Activated T-cell treated with anti-CD3 and anti-CD28 coated beads, Interleukin-2, amount 50 U/mL, for 24 hours (primary cell): ENCODE results near the gene R3HDM2.
A peak's percentile ranks its signal among the peaks of the same experiment; 100 is the strongest.

ENCODE experiments used
- DNase-seq: peaks from one replicate; pipeline ENCODE4 v3.0.0-alpha.2; 2020
- H3K27ac Mint-ChIP-seq: 2 replicates; pipeline ENCODE4 v1.8.0; 2020; ENCODE audit warnings: mild to moderate bottlenecking, mixed read lengths
- H3K27me3 Mint-ChIP-seq: 2 replicates; pipeline ENCODE4 v1.8.0; 2020; ENCODE audit warnings: mixed read lengths
- H3K36me3 Mint-ChIP-seq: 2 replicates; pipeline ENCODE4 v1.8.0; 2020; ENCODE audit warnings: low read depth, mixed read lengths
- H3K4me1 Mint-ChIP-seq: 2 replicates; pipeline ENCODE4 v1.8.0; 2020; ENCODE audit warnings: low read depth, mixed read lengths
- H3K4me3 Mint-ChIP-seq: 2 replicates; pipeline ENCODE4 v1.8.0; 2020; ENCODE audit warnings: mild to moderate bottlenecking, moderate library complexity, mixed read lengths
- H3K9me3 Mint-ChIP-seq: 2 replicates; pipeline ENCODE4 v1.8.0; 2020; ENCODE audit warnings: mixed read lengths

R3HDM2 gene

DNA sequence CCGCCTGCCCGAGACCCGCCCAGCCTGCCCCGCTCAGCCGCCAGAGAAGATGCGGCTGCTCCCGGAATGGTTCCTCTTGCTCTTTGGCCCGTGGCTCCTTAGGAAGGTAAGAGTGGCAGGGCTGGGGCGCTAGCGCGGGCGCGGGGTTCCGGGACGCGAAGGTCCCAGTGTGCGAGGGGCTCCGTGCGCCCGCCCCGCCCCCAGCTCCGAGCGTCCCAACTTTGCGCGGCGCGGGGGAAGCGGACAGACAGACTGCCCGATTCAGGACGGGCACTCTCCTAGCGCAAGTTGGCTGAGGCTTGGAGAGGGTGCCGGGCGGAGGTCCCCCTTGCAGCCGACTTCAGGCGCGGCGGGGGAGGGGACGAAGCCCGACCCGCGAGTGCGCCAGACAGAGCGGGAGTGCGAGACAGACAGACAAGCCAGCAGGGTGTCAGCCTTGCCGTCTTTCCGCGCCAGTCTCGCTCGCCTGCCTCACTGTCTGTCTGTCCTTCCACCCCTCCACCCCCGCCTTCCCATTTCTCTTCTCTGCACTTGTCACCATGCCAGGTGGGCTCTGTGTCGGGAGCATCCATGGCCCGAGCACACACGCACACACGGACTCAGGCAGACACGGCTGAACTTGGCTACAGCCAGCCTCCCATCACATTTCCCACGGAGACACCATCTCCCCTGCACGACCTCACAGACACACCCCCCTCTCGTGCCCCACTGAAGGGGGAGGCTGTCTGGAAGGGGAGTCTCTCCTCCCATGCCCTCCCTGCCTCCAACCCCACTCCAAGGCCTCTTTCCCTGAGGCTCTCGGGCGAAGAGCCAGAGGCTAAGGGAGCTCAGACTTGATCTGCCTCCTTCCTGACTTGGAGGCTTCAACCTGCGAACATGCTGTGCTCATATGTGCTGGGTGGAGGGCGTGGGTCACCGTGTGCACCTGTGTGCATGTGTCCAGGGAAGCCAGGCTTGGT lies 213.6 kb downstream of the R3HDM2 start:
- H3K4me1 Mint-ChIP-seq = peaks cover 46% of the 10 kb centered on the region
- H3K9me3 Mint-ChIP-seq = no peaks in the 10 kb centered on the region
- H3K27ac Mint-ChIP-seq = peak overlapping the region; percentile 48
- H3K36me3 Mint-ChIP-seq = no peaks in the 10 kb centered on the region
- H3K4me3 Mint-ChIP-seq = peak overlapping the region; percentile 73
- peaks cover 81% of the 10 kb centered on the region for H3K27me3 Mint-ChIP-seq
- peak; percentile 58 for DNase-seq

DNA sequence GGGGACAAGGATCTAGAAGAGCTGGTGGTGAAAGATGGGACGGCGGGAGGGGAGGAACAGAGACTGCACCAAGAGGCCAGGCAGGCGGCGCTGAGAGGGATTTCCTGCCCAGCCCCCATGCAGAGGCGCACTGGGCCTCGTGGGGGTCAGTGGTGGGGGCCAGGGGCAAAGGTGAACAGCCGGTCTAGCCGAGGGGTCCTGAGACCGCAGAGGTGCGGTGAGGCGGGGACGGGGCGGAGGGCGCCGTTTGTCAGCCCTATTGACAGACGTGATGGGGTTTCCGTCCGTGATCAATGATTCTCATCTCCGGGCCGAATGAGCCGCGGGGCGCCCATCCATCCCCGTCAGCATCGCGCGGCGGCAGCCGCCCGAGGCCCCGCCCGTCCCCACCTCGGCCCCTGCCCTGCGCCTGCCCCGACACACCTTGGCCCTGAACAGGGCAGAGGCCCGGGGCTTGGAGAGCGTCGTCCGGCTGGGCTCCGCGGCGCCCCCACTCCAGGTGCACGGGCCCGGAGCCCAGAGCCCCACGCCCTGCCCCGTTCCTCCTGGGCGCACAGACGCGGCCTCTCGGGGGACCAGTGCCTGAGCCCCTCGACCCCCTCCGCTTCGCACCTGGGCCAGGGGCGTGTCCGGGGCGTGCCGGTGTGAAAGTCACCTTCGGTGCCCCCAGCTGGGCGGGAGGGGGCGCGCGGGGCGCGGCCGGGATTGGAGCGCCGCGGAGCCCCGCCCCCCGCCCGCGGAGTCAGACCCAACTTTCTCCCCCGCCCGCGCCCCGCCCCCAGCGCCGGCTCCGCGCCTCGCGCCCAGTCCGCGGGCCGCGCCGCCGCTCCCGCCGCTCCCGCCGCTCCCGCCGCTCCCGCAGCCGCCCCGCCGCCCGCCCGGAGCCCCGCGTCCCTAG lies 214.6 kb downstream of the R3HDM2 start, which contains the start of gene NXPH4:
TSS of gene NXPH4 (plus strand) at position 781 of the 898 bp plus-strand sequence. CDS start 176 bp downstream, outside the sequence.
- H3K9me3 Mint-ChIP-seq = no peaks in the 10 kb centered on the region
- DNase-seq = peak; percentile 73
- H3K27ac Mint-ChIP-seq = peak within 1 kb of the TSS; percentile 48
- peaks cover 40% of the 10 kb centered on the region for H3K4me1 Mint-ChIP-seq
- H3K27me3 Mint-ChIP-seq = peaks cover 71% of the 10 kb centered on the region
- no peaks in the 10 kb centered on the region for H3K36me3 Mint-ChIP-seq
- peak within 1 kb of the TSS; percentile 73 for H3K4me3 Mint-ChIP-seq

DNA sequence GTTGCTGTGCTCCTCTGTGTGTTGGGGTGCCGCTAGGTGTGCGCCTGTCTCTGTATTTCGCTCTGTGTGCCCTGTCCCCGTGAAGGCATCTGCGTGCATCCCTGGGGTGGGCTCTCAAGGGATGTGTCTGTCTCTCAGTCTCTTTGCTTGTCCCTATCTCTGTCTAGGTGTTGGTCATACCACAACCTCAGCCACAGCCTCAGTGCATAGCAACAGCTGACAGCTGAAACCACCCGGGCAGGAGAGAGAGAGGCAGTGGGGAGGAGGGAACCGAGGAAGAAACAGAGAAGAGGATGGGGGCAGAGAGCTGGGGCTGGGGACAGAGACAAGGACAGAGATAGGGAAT lies 215.2 kb downstream of the R3HDM2 start:
- no peak overlapping the region for H3K27ac Mint-ChIP-seq
- H3K4me3 Mint-ChIP-seq = peak overlapping the region; percentile 26
- no peaks in the 10 kb centered on the region for H3K9me3 Mint-ChIP-seq
- no peaks in the 10 kb centered on the region for H3K36me3 Mint-ChIP-seq
- peak; percentile 55 for DNase-seq
- H3K4me1 Mint-ChIP-seq = peaks cover 34% of the 10 kb centered on the region
- H3K27me3 Mint-ChIP-seq = peaks cover 65% of the 10 kb centered on the region

DNA sequence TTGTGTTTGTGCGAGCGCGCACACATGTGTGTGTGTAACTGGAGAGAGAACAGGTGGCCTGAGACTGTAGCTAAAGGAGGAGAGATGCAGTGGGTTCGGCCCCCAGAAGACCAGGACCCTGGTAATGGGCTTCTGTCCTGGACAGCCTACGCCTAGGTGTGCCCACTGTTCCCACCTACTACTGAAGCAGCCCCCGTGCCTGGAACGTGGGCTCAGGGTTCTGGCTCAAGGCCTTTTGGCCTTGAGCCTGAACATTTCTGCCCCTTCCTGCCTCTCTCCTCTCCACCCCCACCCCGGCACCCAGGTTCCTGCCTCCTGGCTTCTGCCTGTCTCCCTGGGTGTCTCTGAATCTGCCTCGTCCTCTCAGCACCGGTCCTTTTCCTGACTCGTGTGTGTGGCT lies 215.8 kb downstream of the R3HDM2 start:
- peaks cover 32% of the 10 kb centered on the region for H3K4me1 Mint-ChIP-seq
- no peak overlapping the region for H3K27ac Mint-ChIP-seq
- H3K4me3 Mint-ChIP-seq = no peak overlapping the region
- no peak for DNase-seq
- no peaks in the 10 kb centered on the region for H3K36me3 Mint-ChIP-seq
- no peaks in the 10 kb centered on the region for H3K9me3 Mint-ChIP-seq
- peaks cover 62% of the 10 kb centered on the region for H3K27me3 Mint-ChIP-seq

DNA sequence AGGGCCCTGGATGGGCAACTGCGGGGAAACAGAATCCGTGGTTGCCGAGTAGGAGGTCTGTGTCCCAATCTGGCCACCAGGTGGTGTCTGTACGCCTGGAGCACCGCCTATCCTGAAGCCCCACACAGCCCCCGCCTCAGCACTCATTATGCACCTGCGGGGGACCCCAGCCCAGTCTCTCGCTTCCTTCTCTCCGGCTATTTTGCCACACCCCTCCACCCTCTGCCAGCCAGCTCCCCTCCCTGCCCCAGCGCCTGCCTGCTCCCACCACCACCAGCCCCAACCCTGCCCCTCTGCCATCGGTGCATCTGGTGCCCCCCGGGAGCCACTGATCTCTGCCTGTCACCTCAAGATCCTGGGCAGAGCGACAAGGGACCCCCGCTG lies 216.5 kb downstream of the R3HDM2 start:
- no peaks in the 10 kb centered on the region for H3K9me3 Mint-ChIP-seq
- no peak overlapping the region for H3K4me3 Mint-ChIP-seq
- H3K27ac Mint-ChIP-seq = no peak overlapping the region
- peaks cover 56% of the 10 kb centered on the region for H3K27me3 Mint-ChIP-seq
- peak; percentile 79 for DNase-seq
- H3K36me3 Mint-ChIP-seq = no peaks in the 10 kb centered on the region
- H3K4me1 Mint-ChIP-seq = peaks cover 29% of the 10 kb centered on the region

DNA sequence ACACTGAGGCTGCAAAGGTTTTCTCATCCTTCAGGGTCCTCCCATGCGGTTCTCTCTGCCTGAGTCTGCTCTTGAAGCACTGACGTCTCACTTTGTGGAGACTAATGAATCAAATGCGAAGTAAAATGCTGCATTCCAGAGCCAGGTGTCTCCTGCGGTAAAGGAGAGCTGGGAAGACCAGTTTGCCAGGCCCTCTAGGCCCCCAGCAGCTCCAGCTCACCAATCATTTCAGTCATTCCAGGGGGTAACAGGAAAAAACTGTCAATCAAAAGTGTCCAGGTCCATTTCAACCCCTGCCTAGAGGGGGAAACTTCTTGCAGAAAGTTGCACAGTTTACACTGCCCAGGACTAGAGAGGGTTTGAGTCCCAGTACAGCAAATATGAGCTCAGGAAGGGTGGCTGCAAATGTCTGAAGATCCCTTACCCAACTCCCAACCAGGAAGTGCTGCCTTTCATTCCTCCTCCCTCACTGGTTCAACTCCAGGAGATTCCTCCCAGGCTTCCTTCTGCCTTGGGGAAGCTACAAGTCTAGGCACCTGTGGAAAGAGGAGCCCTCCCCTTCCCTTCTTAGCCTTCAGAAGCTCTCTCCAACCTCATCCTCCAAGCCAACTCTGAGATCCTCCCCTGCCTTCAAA lies 217.0 kb downstream of the R3HDM2 start:
- Mint-ChIP-seq H3K9me3 (no peaks in the 10 kb centered on the region), H3K4me1 (peaks cover 29% of the 10 kb centered on the region), H3K4me3 (no peak overlapping the region), H3K27me3 (peaks cover 51% of the 10 kb centered on the region), H3K27ac (no peak overlapping the region), H3K36me3 (no peaks in the 10 kb centered on the region)
- DNase-seq = no peak

DNA sequence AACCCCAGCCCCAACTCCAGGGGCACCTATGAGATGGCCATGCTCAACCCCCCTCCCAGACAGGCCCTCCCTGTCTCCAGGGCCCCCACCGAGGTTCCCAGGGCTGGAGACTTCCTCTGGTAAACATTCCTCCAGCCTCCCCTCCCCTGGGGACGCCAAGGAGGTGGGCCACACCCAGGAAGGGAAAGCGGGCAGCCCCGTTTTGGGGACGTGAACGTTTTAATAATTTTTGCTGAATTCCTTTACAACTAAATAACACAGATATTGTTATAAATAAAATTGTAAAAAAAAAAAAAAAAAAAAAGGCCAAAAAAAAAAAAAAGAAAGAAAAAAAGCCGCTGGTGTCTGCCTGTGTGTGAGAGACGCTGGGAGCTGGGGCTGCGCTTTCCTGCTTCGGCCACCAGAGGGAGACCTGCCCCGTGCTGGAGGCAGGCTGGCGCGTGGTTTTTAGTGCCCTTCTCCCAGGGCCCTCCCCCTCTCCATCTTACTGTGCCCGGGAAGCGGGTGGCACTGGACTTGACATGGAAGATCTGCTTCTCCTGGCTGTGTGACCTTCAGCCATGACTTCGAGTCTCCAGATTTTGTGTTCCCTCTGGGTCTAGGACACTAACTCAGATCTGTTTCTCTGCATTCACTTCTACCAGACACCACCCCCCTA lies 217.7 kb downstream of the R3HDM2 start:
- no peaks in the 10 kb centered on the region for H3K36me3 Mint-ChIP-seq
- H3K9me3 Mint-ChIP-seq = no peaks in the 10 kb centered on the region
- no peak overlapping the region for H3K4me3 Mint-ChIP-seq
- H3K27ac Mint-ChIP-seq = no peak overlapping the region
- H3K4me1 Mint-ChIP-seq = peaks cover 29% of the 10 kb centered on the region
- peaks cover 44% of the 10 kb centered on the region for H3K27me3 Mint-ChIP-seq
- DNase-seq = peak; percentile 91

DNA sequence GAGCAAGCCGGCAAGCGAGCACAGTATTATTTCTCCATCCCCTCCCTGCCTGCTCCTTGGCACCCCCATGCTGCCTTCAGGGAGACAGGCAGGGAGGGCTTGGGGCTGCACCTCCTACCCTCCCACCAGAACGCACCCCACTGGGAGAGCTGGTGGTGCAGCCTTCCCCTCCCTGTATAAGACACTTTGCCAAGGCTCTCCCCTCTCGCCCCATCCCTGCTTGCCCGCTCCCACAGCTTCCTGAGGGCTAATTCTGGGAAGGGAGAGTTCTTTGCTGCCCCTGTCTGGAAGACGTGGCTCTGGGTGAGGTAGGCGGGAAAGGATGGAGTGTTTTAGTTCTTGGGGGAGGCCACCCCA lies 218.2 kb downstream of the R3HDM2 start:
- no peaks in the 10 kb centered on the region for H3K36me3 Mint-ChIP-seq
- DNase-seq = no peak
- H3K27me3 Mint-ChIP-seq = peaks cover 39% of the 10 kb centered on the region
- H3K4me1 Mint-ChIP-seq = peaks cover 29% of the 10 kb centered on the region
- no peaks in the 10 kb centered on the region for H3K9me3 Mint-ChIP-seq
- no peak overlapping the region for H3K27ac Mint-ChIP-seq
- no peak overlapping the region for H3K4me3 Mint-ChIP-seq

DNA sequence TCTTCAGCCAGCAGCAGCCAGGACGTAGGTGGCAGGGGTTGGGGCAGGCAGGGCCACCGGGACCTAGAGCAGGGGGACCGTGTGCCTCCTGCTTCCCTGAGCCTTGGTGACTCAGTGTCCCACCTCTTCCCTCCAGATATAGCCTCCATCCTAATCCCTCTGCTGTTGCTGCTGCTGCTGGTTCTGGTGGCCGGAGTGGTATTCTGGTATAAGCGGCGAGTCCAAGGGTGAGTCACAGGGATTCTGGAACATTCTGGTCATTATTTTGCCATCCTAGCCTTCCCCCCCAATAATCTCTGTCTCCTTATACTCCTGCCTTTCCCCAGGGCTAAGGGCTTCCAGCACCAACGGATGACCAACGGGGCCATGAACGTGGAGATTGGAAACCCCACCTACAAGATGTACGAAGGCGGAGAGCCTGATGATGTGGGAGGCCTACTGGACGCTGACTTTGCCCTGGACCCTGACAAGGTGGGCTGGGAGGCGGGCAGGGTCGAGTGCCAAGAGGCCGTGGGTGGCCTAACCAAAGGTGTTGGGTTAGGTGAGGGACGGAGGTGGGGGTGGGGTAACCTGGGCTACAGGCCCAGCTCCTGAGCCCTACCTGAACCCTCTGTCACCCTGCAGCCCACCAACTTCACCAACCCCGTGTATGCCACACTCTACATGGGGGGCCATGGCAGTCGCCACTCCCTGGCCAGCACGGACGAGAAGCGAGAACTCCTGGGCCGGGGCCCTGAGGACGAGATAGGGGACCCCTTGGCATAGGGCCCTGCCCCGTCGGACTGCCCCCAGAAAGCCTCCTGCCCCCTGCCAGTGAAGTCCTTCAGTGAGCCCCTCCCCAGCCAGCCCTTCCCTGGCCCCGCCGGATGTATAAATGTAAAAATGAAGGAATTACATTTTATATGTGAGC lies 218.8 kb downstream of the R3HDM2 start:
- H3K9me3 Mint-ChIP-seq = no peaks in the 10 kb centered on the region
- no peak overlapping the region for H3K4me3 Mint-ChIP-seq
- H3K27ac Mint-ChIP-seq = no peak overlapping the region
- DNase-seq = no peak
- no peaks in the 10 kb centered on the region for H3K36me3 Mint-ChIP-seq
- H3K4me1 Mint-ChIP-seq = peaks cover 22% of the 10 kb centered on the region
- peaks cover 33% of the 10 kb centered on the region for H3K27me3 Mint-ChIP-seq

DNA sequence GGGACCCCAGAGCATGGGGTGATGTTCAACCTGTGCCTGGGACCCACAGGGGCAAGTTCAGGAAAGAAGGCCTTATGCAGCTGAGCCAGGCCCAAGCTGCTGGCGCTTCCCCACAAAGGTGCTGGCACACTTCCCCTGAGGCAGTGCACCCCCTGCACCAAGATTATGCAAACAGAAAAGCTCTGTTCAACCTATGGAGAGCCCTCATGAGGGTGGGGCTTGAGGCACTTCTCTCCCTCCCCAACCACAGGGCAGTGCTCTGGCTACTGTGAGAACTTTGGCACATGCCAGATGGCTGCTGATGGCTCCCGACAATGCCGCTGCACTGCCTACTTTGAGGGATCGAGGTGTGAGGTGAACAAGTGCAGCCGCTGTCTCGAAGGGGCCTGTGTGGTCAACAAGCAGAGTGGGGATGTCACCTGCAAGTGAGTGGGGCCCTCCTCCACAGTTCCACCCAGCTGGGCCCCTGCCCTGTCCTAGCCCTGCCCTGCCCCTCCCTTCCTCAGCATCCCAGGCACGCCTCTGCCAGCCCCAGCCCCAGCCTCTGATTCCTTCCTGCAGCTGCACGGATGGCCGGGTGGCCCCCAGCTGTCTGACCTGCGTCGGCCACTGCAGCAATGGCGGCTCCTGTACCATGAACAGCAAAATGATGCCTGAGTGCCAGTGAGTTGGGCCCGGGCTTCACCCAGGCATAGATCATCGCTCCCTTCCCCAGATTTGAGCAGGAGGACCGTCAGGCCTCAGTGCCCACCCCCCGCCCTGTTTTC lies 219.7 kb downstream of the R3HDM2 start:
- Mint-ChIP-seq H3K4me1 (peaks cover 21% of the 10 kb centered on the region), H3K4me3 (no peak overlapping the region), H3K27me3 (peaks cover 29% of the 10 kb centered on the region), H3K36me3 (no peaks in the 10 kb centered on the region), H3K27ac (no peak overlapping the region), H3K9me3 (no peaks in the 10 kb centered on the region)
- no peak for DNase-seq

DNA sequence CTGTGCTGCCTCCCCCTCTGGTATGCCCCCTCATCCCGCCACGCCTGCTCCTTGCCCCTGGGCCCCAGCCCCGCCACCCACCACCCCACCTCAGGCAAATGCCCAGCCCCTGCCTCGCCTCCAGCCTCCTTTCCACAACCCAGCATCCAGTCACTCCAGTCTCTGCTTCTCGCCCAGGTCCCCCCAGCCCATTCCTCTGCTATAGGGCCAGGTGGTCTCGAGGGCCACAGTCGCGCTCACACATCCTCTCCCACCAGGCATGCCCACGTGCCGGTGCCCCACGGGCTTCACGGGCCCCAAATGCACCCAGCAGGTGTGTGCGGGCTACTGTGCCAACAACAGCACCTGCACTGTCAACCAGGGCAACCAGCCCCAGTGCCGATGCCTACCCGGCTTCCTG lies 220.4 kb downstream of the R3HDM2 start:
- H3K27me3 Mint-ChIP-seq = peaks cover 23% of the 10 kb centered on the region
- no peaks in the 10 kb centered on the region for H3K36me3 Mint-ChIP-seq
- no peak overlapping the region for H3K27ac Mint-ChIP-seq
- no peaks in the 10 kb centered on the region for H3K9me3 Mint-ChIP-seq
- H3K4me1 Mint-ChIP-seq = peaks cover 15% of the 10 kb centered on the region
- DNase-seq = no peak
- H3K4me3 Mint-ChIP-seq = no peak overlapping the region

DNA sequence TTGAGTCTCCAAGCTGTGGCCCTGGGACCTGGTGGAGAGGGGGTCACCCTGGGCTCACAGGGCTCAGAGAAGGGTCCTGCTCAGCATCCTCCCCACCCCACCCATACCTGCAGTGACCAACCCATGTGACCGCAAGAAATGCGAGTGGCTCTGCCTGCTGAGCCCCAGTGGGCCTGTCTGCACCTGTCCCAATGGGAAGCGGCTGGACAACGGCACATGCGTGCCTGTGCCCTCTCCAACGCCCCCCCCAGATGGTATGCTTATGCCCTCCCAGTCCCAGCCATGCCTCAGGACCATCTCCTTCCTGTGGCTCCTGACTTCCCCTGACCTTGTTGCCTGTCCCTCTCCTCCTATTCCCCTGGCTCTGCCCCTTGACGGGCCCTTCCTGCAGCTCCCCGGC lies 220.9 kb downstream of the R3HDM2 start:
- H3K27me3 Mint-ChIP-seq = peaks cover 17% of the 10 kb centered on the region
- H3K9me3 Mint-ChIP-seq = no peaks in the 10 kb centered on the region
- H3K36me3 Mint-ChIP-seq = no peaks in the 10 kb centered on the region
- no peak for DNase-seq
- H3K4me3 Mint-ChIP-seq = no peak overlapping the region
- H3K27ac Mint-ChIP-seq = no peak overlapping the region
- peaks cover 12% of the 10 kb centered on the region for H3K4me1 Mint-ChIP-seq
